ENCODE results near the gene C5orf24.
"Not testable (repeated sequence)": the region's sequence is repeated elsewhere in the genome, so short reads cannot be mapped to it uniquely, and the experiment has no call there.

The C5orf24 gene

GRCh38 chr5:134857401-134857800 lies 11.6 kb downstream of the C5orf24 start:
- Histone ChIP-seq H3K4me3 (ENCODE audit: low read depth, low read length) (no peak overlapping the region), H3K9me3 (ENCODE audit: control insufficient read depth, insufficient read depth, low read length) (no peaks in the 10 kb centered on the region), H3K36me3 (ENCODE audit: control insufficient read depth, insufficient read depth, low read length) (peaks cover 54% of the 10 kb centered on the region), H3K27ac (ENCODE audit: low read depth, low read length) (no peak overlapping the region), H3K27me3 (ENCODE audit: control insufficient read depth, insufficient read depth, low read length) (no peaks in the 10 kb centered on the region), H3K4me1 (ENCODE audit: control insufficient read depth, insufficient read depth, low read length) (no peaks in the 10 kb centered on the region), H3K9ac (ENCODE audit: low read depth, low read length) (no peak overlapping the region)

GRCh38 chr5:134864707-134865106 lies 18.9 kb downstream of the C5orf24 start:
- H3K36me3 ChIP-seq (ENCODE audit: control insufficient read depth, insufficient read depth, low read length), result peaks cover under 1% of the 10 kb centered on the region; the same call in 1 of the 2 replicates
- no peak overlapping the region for H3K9ac ChIP-seq (ENCODE audit: low read depth, low read length)
- no peak overlapping the region for H3K4me3 ChIP-seq (ENCODE audit: low read depth, low read length)
- no peaks in the 10 kb centered on the region for H3K4me1 ChIP-seq (ENCODE audit: control insufficient read depth, insufficient read depth, low read length)
- no peaks in the 10 kb centered on the region for H3K9me3 ChIP-seq (ENCODE audit: control insufficient read depth, insufficient read depth, low read length)
- H3K27ac ChIP-seq (ENCODE audit: low read depth, low read length), result no peak overlapping the region
- H3K27me3 ChIP-seq (ENCODE audit: control insufficient read depth, insufficient read depth, low read length), result no peaks in the 10 kb centered on the region

- Histone ChIP-seq H3K36me3 (ENCODE audit: control insufficient read depth, insufficient read depth, low read length) (no peaks in the 10 kb centered on the region), H3K27ac (ENCODE audit: low read depth, low read length) (peak overlapping the region; percentile 88), H3K27me3 (ENCODE audit: control insufficient read depth, insufficient read depth, low read length) (0 out of 2 replicates have a peak, but pooled peaks cover 4% of the 10 kb centered on the region), H3K4me1 (ENCODE audit: control insufficient read depth, insufficient read depth, low read length) (peaks cover 14% of the 10 kb centered on the region), H3K4me3 (ENCODE audit: low read depth, low read length) (peak overlapping the region; percentile 69), H3K9ac (ENCODE audit: low read depth, low read length) (peak overlapping the region; percentile 86; the same call in 1 of the 2 replicates), H3K9me3 (ENCODE audit: control insufficient read depth, insufficient read depth, low read length) (no peaks in the 10 kb centered on the region)
Observed at GRCh38 chr5:134873494-134873893, 27.7 kb downstream of the C5orf24 start.

- peak within 1 kb of the TSS; percentile 69 for H3K4me3 ChIP-seq (ENCODE audit: low read depth, low read length)
- no peaks in the 10 kb centered on the region for H3K36me3 ChIP-seq (ENCODE audit: control insufficient read depth, insufficient read depth, low read length)
- H3K4me1 ChIP-seq (ENCODE audit: control insufficient read depth, insufficient read depth, low read length), result peaks cover 14% of the 10 kb centered on the region
- peak within 1 kb of the TSS; percentile 88 for H3K27ac ChIP-seq (ENCODE audit: low read depth, low read length)
- peak within 1 kb of the TSS; percentile 86 for H3K9ac ChIP-seq (ENCODE audit: low read depth, low read length)
- 0 out of 2 replicates have a peak, but pooled peaks cover 4% of the 10 kb centered on the region for H3K27me3 ChIP-seq (ENCODE audit: control insufficient read depth, insufficient read depth, low read length)
- no peaks in the 10 kb centered on the region for H3K9me3 ChIP-seq (ENCODE audit: control insufficient read depth, insufficient read depth, low read length)
Observed at GRCh38 chr5:134873987-134874830, 28.4 kb downstream of the C5orf24 start, which contains the start of gene TXNDC15. TSS of gene TXNDC15 (plus strand) at chr5:134874371. CDS start at chr5:134874428, 57 bp downstream.

- no peaks in the 10 kb centered on the region for H3K36me3 ChIP-seq (ENCODE audit: control insufficient read depth, insufficient read depth, low read length)
- H3K9ac ChIP-seq (ENCODE audit: low read depth, low read length), result peak overlapping the region; percentile 86
- peaks cover 14% of the 10 kb centered on the region for H3K4me1 ChIP-seq (ENCODE audit: control insufficient read depth, insufficient read depth, low read length)
- no peak overlapping the region for H3K27ac ChIP-seq (ENCODE audit: low read depth, low read length)
- 0 out of 2 replicates have a peak, but pooled peaks cover 4% of the 10 kb centered on the region for H3K27me3 ChIP-seq (ENCODE audit: control insufficient read depth, insufficient read depth, low read length)
- H3K4me3 ChIP-seq (ENCODE audit: low read depth, low read length), result peak overlapping the region; percentile 69
- H3K9me3 ChIP-seq (ENCODE audit: control insufficient read depth, insufficient read depth, low read length), result no peaks in the 10 kb centered on the region
Observed at GRCh38 chr5:134874831-134875655, 29.3 kb downstream of the C5orf24 start.

DNA sequence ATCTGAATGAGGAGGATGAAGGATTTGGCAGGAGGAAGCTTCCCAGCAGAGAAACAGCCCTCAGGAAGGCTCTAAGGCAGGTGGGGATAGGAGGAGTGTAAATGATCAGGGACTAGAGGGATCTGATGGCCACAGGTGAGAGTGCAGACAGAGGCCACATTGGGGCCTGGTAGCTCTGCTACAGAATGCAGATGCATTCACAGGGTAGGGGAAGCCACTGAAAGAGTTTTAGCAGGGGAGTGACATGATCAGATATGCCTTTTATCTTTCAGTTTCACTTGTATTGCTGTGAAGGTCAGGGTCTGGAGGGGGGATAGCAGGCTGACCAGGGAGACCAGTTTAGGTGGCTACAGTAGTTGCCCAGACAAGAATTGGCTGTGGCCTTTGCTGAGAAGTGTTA lies 31.4 kb downstream of the C5orf24 start:
- Histone ChIP-seq H3K27me3 (ENCODE audit: control insufficient read depth, insufficient read depth, low read length) (0 out of 2 replicates have a peak, but pooled peaks cover 4% of the 10 kb centered on the region), H3K9ac (ENCODE audit: low read depth, low read length) (no peak overlapping the region), H3K4me1 (ENCODE audit: control insufficient read depth, insufficient read depth, low read length) (peaks cover 14% of the 10 kb centered on the region), H3K9me3 (ENCODE audit: control insufficient read depth, insufficient read depth, low read length) (no peaks in the 10 kb centered on the region), H3K4me3 (ENCODE audit: low read depth, low read length) (no peak overlapping the region), H3K27ac (ENCODE audit: low read depth, low read length) (no peak overlapping the region), H3K36me3 (ENCODE audit: control insufficient read depth, insufficient read depth, low read length) (no peaks in the 10 kb centered on the region)

DNA sequence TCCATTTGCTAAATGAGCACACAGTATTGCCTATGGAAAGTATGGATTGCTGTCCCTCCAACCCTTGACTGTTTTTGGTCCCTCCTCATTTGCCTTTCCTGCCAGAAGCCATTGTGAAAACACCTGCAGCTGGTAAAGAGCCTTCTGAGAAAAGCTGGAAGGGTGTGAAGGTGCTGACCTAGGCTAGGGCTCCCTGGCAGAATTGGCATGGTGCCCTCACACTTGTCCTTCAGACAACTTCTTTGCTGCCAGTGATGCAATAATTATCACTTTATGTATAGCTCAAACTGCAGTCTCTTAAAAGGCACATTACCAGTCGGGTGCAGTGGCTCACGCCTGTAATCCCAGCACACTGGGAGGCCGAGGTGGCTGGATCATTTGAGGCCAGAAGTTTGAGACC lies 32.6 kb downstream of the C5orf24 start:
- Histone ChIP-seq H3K9ac (ENCODE audit: low read depth, low read length) (no peak overlapping the region), H3K27ac (ENCODE audit: low read depth, low read length) (no peak overlapping the region), H3K4me1 (ENCODE audit: control insufficient read depth, insufficient read depth, low read length) (peaks cover 11% of the 10 kb centered on the region), H3K9me3 (ENCODE audit: control insufficient read depth, insufficient read depth, low read length) (no peaks in the 10 kb centered on the region), H3K36me3 (ENCODE audit: control insufficient read depth, insufficient read depth, low read length) (no peaks in the 10 kb centered on the region), H3K4me3 (ENCODE audit: low read depth, low read length) (no peak overlapping the region), H3K27me3 (ENCODE audit: control insufficient read depth, insufficient read depth, low read length) (0 out of 2 replicates have a peak, but pooled peaks cover 4% of the 10 kb centered on the region)

DNA sequence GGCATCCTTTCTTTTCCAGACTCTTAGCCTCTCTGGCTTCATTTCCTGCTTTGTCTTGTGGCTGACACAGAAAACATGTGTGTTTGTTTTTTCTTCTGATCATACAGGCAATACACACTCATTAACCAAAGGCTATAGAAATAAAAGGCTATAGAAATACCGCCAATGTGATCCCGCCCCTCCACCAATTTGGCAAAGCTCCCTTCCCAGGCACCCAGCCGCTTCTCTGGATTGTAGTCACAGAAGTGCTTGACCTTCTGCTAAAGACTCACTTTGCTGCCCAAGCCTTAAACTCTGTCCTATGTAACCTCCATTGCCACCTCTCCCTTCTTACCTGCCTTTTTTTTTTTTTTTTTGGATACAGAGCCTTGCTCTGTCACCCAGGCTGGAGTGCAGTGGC lies 33.7 kb downstream of the C5orf24 start:
- Histone ChIP-seq H3K27ac (ENCODE audit: low read depth, low read length) (no peak overlapping the region), H3K36me3 (ENCODE audit: control insufficient read depth, insufficient read depth, low read length) (no peaks in the 10 kb centered on the region), H3K27me3 (ENCODE audit: control insufficient read depth, insufficient read depth, low read length) (0 out of 2 replicates have a peak, but pooled peaks cover 4% of the 10 kb centered on the region), H3K4me1 (ENCODE audit: control insufficient read depth, insufficient read depth, low read length) (peaks cover 5% of the 10 kb centered on the region; the same call in 1 of the 2 replicates), H3K9ac (ENCODE audit: low read depth, low read length) (no peak overlapping the region), H3K9me3 (ENCODE audit: control insufficient read depth, insufficient read depth, low read length) (no peaks in the 10 kb centered on the region), H3K4me3 (ENCODE audit: low read depth, low read length) (no peak overlapping the region)

- H3K9ac ChIP-seq (ENCODE audit: low read depth, low read length); H3K4me3 ChIP-seq (ENCODE audit: low read depth, low read length); H3K4me1 ChIP-seq (ENCODE audit: control insufficient read depth, insufficient read depth, low read length); H3K9me3 ChIP-seq (ENCODE audit: control insufficient read depth, insufficient read depth, low read length); H3K27ac ChIP-seq (ENCODE audit: low read depth, low read length); H3K27me3 ChIP-seq (ENCODE audit: control insufficient read depth, insufficient read depth, low read length); H3K36me3 ChIP-seq (ENCODE audit: control insufficient read depth, insufficient read depth, low read length): not testable (repeated sequence)
Observed at GRCh38 chr5:134880937-134881336, 35.2 kb downstream of the C5orf24 start.

- H3K4me3 ChIP-seq (ENCODE audit: low read depth, low read length); H3K4me1 ChIP-seq (ENCODE audit: control insufficient read depth, insufficient read depth, low read length); H3K27me3 ChIP-seq (ENCODE audit: control insufficient read depth, insufficient read depth, low read length); H3K36me3 ChIP-seq (ENCODE audit: control insufficient read depth, insufficient read depth, low read length); H3K27ac ChIP-seq (ENCODE audit: low read depth, low read length); H3K9me3 ChIP-seq (ENCODE audit: control insufficient read depth, insufficient read depth, low read length); H3K9ac ChIP-seq (ENCODE audit: low read depth, low read length): not testable (repeated sequence)
Observed at GRCh38 chr5:134881711-134882110, 35.9 kb downstream of the C5orf24 start.

Measured in HUES48 (cell line).